Tibial nerve (tissue), 3 donors: ENCODE measurements around the gene IGHMBP2.

ENCODE experiments used
- POLR2A ChIP-seq, 2 donors: fragments of 450-650 bp; IDR thresholded peaks; one replicate each; pipeline ENCODE4 v1.6.1; 2017; ENCODE audit warnings: antibody characterized with exemption in 2 of 2, mild to moderate bottlenecking in 2 of 2, moderate library complexity in 2 of 2
- TF ChIP-seq, protein P1 (sequence below), 5 experiments: fragments of 200-600 bp in 3 of 5; fragments of 450-650 bp in 2 of 5; sonication (generic) in 3 of 5; IDR thresholded peaks; one replicate each; pipeline ENCODE4 v1.5.1; 2016 to 2019; ENCODE audit warnings: antibody characterized with exemption in 5 of 5, mild to moderate bottlenecking in 3 of 5, moderate library complexity in 2 of 5

DNA sequence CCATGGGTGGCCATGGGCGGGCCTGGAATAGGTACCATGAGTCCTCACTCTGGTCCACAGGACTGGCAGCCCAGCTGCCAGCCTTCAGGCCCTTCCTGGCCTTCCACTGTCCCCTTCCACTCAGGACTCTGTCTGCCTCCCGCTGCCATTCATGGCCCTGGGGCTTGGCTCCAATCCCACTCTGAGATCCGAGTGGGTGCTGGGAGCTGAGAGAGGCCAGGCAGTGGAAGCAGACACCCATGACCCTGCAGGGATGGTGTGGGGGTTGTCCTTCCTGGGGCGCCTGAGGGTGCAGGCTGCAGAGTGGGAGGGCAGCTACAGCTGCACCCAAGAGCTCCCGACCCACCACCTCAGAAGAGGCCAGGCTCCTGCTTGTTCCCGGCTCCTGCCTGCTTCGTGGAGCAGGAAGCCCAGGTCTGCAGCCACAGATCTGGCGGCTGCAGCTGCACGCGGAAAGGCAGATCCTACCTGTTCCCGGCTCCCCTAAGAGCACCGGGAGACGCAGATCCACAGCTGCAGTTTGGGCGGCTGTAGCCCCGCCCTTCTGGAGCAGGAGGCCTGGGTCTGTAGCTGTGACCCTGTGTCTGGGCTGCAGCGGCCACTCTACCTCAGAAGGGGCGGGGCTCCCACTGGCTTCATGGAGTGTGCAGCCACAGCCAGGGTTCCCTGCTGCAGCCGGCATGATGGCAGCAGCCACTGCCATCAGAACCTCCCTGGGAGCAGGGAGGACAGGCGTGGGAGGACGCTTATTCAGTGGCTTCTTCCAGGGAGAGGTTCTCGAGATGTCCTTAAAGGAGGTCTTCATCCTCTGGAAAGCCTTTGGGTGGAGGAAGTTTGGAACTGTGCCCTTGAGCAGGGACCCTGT is 27.5 kb downstream of the IGHMBP2 start:
- TF ChIP-seq, protein P1, sequence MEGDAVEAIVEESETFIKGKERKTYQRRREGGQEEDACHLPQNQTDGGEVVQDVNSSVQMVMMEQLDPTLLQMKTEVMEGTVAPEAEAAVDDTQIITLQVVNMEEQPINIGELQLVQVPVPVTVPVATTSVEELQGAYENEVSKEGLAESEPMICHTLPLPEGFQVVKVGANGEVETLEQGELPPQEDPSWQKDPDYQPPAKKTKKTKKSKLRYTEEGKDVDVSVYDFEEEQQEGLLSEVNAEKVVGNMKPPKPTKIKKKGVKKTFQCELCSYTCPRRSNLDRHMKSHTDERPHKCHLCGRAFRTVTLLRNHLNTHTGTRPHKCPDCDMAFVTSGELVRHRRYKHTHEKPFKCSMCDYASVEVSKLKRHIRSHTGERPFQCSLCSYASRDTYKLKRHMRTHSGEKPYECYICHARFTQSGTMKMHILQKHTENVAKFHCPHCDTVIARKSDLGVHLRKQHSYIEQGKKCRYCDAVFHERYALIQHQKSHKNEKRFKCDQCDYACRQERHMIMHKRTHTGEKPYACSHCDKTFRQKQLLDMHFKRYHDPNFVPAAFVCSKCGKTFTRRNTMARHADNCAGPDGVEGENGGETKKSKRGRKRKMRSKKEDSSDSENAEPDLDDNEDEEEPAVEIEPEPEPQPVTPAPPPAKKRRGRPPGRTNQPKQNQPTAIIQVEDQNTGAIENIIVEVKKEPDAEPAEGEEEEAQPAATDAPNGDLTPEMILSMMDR (IDR thresholded peaks at IDR 0.05): no peak
- no peak for TF ChIP-seq POLR2A (IDR thresholded peaks at IDR 0.05)
